OCI-LY3 (cell line): ENCODE results near the gene PRIM2.
"Not testable (repeated sequence)": the region's sequence is repeated elsewhere in the genome, so short reads cannot be mapped to it uniquely, and the experiment has no call there.

Experiments
- H2AFZ ChIP-seq: fragments of 200-600, 300-600 bp; shearing (Covaris generic); 2 replicates; pipeline ENCODE4 v1.6.0; 2014; ENCODE audit warnings: antibody characterized with exemption, low read depth, low read length
- H3K27ac ChIP-seq: fragments of 200-600, 300-600 bp; sonication (generic); 2 replicates; pipeline ENCODE4 v1.5.1; 2014; ENCODE audit warnings: mild to moderate bottlenecking, low read length, moderate library complexity, mixed read lengths
- H3K27me3 ChIP-seq: fragments of 200-600, 300-600 bp; sonication (generic); 2 replicates; pipeline ENCODE4 v1.6.1; 2014; ENCODE audit warnings: low read depth, low read length, mixed read lengths
- H3K36me3 ChIP-seq: fragments of 200-600, 300-600 bp; sonication (generic); replicated peaks from 2 replicates; pipeline ENCODE3; 2014; ENCODE audit warnings: low read depth, low read length, mixed read lengths
- H3K4me1 ChIP-seq: fragments of 300-600, 200-600 bp; sonication (generic); 2 replicates; pipeline ENCODE4 v1.6.1; 2014; ENCODE audit warnings: low read length, mixed read lengths
- H3K4me2 ChIP-seq: fragments of 200-600, 300-600 bp; sonication (generic); 2 replicates; pipeline ENCODE4 v1.6.1; 2014; ENCODE audit warnings: low read length, mixed read lengths
- H3K4me3 ChIP-seq: fragments of 300-600, 200-600 bp; sonication (generic); 2 replicates; pipeline ENCODE4 v1.5.1; 2014; ENCODE audit warnings: antibody characterized with exemption, mild to moderate bottlenecking, low read length, moderate library complexity
- H3K79me2 ChIP-seq: fragments of 300-600, 200-600 bp; shearing (Covaris generic); 2 replicates; pipeline ENCODE4 v1.6.1; 2014; ENCODE audit warnings: mild to moderate bottlenecking, low read length, mixed read lengths
- H3K9ac ChIP-seq: fragments of 300-600, 200-600 bp; shearing (Covaris generic); 2 replicates; pipeline ENCODE4 v1.6.0; 2014; ENCODE audit warnings: mild to moderate bottlenecking, low read length, moderate library complexity
- H3K9me3 ChIP-seq: fragments of 200-600, 300-600 bp; shearing (Covaris generic); 2 replicates; pipeline ENCODE4 v1.6.1; 2014; ENCODE audit warnings: low read length, mixed read lengths; ENCODE audit not compliant: insufficient read depth
- H4K20me1 ChIP-seq: fragments of 200-600, 300-600 bp; sonication (generic); 2 replicates; pipeline ENCODE4 v1.6.1; 2016; ENCODE audit warnings: low read length, mixed read lengths; ENCODE audit not compliant: insufficient read depth

The PRIM2 gene

DNA sequence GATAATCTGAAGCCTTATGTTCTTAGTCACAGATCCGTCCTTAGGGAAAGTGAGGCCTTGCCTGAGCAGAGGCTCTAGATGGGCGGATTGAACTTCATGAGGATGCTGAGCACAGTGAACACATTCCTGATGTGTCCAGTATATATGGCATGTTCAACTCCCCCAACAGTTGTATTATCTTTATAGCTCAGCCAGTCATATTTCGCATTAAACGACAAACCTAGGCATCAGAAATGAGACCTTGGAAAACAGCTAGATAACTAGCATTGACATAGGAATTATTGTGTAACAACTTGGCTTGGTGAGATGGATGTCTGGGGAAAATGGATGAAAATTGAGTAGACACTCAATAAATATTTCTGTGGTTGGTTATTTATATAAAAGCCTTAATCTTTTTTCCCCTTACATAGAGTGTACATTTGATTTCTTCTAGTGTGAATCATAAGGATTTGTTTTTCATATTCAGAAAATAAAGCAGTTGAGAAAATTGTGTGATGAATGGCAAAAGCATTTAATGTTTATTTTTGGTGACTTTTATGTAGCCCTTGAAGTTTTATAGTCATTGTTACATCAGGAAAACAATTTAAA is 169.2 kb downstream of the PRIM2 start:
- H3K36me3 ChIP-seq, H3K4me3 ChIP-seq, H2AFZ ChIP-seq, H3K27me3 ChIP-seq, H3K9ac ChIP-seq, H3K4me2 ChIP-seq, H3K4me1 ChIP-seq, H4K20me1 ChIP-seq, H3K27ac ChIP-seq, H3K79me2 ChIP-seq, H3K9me3 ChIP-seq: not testable (repeated sequence)

- H3K27me3 ChIP-seq, H3K9me3 ChIP-seq, H3K27ac ChIP-seq, H3K9ac ChIP-seq, H3K79me2 ChIP-seq, H3K4me2 ChIP-seq, H3K4me3 ChIP-seq, H3K36me3 ChIP-seq, H2AFZ ChIP-seq, H3K4me1 ChIP-seq, H4K20me1 ChIP-seq: not testable (repeated sequence)
Measured at GRCh38 chr6:57488551-57488950, 171.1 kb downstream of the PRIM2 start.

DNA sequence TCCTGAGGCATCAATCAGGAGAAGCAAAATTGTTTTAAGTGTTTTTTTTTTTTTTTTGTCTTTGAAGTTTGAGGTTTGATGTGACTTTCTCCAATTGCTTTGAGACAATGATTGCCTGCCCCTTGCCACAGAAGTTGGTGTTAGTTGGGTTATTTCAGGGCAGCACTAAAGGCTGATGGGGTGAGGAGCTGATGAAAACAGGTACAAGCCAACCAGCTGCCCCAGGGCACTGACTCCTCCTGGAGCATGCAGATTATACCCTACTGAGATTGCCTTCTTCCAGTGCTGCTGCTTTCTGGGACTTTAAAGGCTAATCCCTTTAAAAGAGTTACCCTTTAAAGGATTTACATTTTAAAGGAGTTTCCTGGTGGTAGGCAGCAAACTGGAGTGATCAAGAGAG is 172.5 kb downstream of the PRIM2 start:
- not testable (repeated sequence) for H3K9me3 ChIP-seq, H3K4me1 ChIP-seq, H3K4me3 ChIP-seq, H3K36me3 ChIP-seq, H3K79me2 ChIP-seq, H3K9ac ChIP-seq, H3K27me3 ChIP-seq, H2AFZ ChIP-seq, H4K20me1 ChIP-seq, H3K4me2 ChIP-seq, H3K27ac ChIP-seq

- not testable (repeated sequence) for H3K36me3 ChIP-seq, H3K9ac ChIP-seq, H4K20me1 ChIP-seq, H3K79me2 ChIP-seq, H3K4me1 ChIP-seq, H3K27me3 ChIP-seq, H3K9me3 ChIP-seq, H3K4me3 ChIP-seq, H2AFZ ChIP-seq, H3K4me2 ChIP-seq, H3K27ac ChIP-seq
Measured at GRCh38 chr6:57491795-57492194, 174.4 kb downstream of the PRIM2 start.

GRCh38 chr6:57496251-57496650 is 178.8 kb downstream of the PRIM2 start:
- H3K36me3 ChIP-seq, H3K4me3 ChIP-seq, H3K27ac ChIP-seq, H3K4me1 ChIP-seq, H2AFZ ChIP-seq, H3K27me3 ChIP-seq, H3K9me3 ChIP-seq, H3K4me2 ChIP-seq, H3K9ac ChIP-seq, H3K79me2 ChIP-seq, H4K20me1 ChIP-seq: not testable (repeated sequence)

GRCh38 chr6:57500368-57501021 is 183.1 kb downstream of the PRIM2 start:
- H4K20me1 ChIP-seq, H3K36me3 ChIP-seq, H2AFZ ChIP-seq, H3K27ac ChIP-seq, H3K4me2 ChIP-seq, H3K4me3 ChIP-seq, H3K9me3 ChIP-seq, H3K27me3 ChIP-seq, H3K79me2 ChIP-seq, H3K4me1 ChIP-seq, H3K9ac ChIP-seq: not testable (repeated sequence)

DNA sequence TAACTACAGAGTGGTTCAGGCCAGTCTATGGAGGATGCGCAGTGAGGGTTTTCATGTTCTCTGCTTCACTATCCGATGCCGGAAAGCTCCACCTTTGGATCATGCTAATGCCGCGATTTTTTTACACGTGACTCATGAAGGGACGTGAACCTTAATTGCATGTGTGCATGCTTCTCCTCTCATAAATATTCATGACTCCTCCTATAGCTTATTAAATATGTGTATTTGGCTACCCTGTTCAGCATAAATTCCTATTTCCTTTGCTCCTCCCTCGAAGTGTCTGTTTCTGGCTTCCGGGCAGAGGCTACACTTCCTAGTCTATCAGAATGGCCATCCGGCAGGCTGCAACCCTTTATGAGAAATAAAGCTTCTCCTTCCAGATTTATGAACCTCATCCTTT is 185.0 kb downstream of the PRIM2 start:
- H3K27ac ChIP-seq, H3K9ac ChIP-seq: not testable (repeated sequence)

GRCh38 chr6:57505251-57505650 is 187.8 kb downstream of the PRIM2 start:
- H3K27ac ChIP-seq, H3K27me3 ChIP-seq, H3K9me3 ChIP-seq, H2AFZ ChIP-seq, H3K4me2 ChIP-seq, H3K36me3 ChIP-seq, H3K4me3 ChIP-seq, H4K20me1 ChIP-seq, H3K9ac ChIP-seq, H3K4me1 ChIP-seq, H3K79me2 ChIP-seq: not testable (repeated sequence)

More for the DNA sequence above, 185.0 kb downstream of the PRIM2 start:
- H3K36me3 ChIP-seq, H4K20me1 ChIP-seq, H3K4me3 ChIP-seq, H3K27me3 ChIP-seq, H3K79me2 ChIP-seq, H3K4me2 ChIP-seq, H3K4me1 ChIP-seq, H2AFZ ChIP-seq, H3K9me3 ChIP-seq: not testable (repeated sequence)

DNA sequence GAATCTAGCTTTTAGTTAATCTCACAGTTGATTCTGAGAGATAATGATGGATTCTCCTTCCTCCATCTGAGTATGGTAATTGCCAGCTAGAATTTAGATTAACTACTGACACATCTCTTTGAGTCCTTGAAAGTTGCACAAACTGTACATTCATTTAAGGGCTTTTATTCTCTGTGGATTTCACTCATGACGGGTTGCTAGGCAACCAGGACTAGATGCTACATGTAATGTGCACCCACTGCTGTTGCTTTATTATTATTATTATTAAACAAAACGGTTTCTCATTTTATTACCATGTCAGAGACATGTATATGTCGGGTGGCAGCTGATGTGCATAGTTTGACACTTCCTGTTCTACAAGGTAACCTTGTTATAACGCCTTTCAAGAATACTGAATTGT is 193.0 kb downstream of the PRIM2 start:
- not testable (repeated sequence) for H3K4me2 ChIP-seq

DNA sequence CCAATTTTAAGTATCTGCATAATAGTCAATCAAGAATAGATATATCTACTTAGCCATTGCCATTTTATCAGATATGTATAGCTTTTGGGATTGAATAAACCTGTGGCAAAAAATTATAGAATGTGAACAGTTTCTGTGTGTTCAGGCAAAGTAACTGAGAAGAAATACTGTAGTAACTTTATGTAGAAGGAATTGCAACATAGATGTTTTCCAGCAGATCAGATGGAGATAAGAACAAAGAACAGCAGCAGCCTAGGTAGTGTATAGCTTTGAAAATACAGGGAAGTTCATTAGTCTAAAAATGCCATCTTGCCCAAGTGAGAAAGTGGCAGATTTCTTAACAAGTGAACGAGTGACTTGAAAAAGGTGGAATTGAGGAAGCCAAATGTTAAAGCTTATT is 197.7 kb downstream of the PRIM2 start:
- not testable (repeated sequence) for H3K4me3 ChIP-seq, H3K4me2 ChIP-seq, H3K27me3 ChIP-seq, H2AFZ ChIP-seq, H3K27ac ChIP-seq, H3K79me2 ChIP-seq, H3K36me3 ChIP-seq, H3K4me1 ChIP-seq, H3K9ac ChIP-seq, H4K20me1 ChIP-seq, H3K9me3 ChIP-seq

More for the DNA sequence above, 193.0 kb downstream of the PRIM2 start:
- not testable (repeated sequence) for H4K20me1 ChIP-seq, H3K9ac ChIP-seq, H3K36me3 ChIP-seq, H3K9me3 ChIP-seq, H3K27me3 ChIP-seq, H2AFZ ChIP-seq, H3K4me1 ChIP-seq, H3K27ac ChIP-seq, H3K79me2 ChIP-seq, H3K4me3 ChIP-seq
